GM18951 (cell line): ENCODE measurements around the gene SI.
"Not testable (repeated sequence)": the region's sequence is repeated elsewhere in the genome, so short reads cannot be mapped to it uniquely, and the experiment has no call there.

Experiments
- POLR2A ChIP-seq: IDR thresholded peaks from 4 replicates; pipeline ENCODE4 v1.6.1; 2011; ENCODE audit warnings: mild to moderate bottlenecking; ENCODE audit not compliant: insufficient read length, insufficient read depth; ENCODE audit errors: extremely low read depth
- in situ Hi-C: fragments of 300-500 bp; cut with MboI; formaldehyde crosslinking; loops from one replicate; pipeline ENCODE4 v1.12.0; 2022; ENCODE audit warnings: low sequenced_read_pairs, mixed read lengths, inconsistent platforms; ENCODE audit not compliant: unreplicated experiment

Gene SI

DNA sequence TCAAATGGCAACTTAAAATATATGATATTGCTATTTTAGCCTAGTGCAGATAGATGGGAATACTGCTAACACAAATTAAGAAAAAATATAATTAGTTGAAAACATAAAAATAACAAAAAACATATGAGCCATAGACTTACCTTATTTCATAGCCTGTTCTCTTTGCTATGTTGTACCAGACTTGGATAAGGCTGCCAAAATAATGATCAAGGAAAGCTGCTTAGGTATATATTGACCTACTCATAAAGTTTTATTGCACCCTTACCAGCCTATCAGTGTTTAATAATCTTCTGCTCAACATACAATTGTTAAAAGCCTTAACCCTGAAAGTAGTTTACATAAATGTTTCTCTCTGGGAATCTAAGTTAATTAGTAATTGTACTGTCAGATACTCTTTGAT, at the start of gene SI:
TSS of gene SI (minus strand) at position 204 of the 400 bp plus-strand sequence. CDS start 2,484 bp downstream, outside the sequence.
- in situ Hi-C loops = no loop called here
- no peak for TF ChIP-seq POLR2A

DNA sequence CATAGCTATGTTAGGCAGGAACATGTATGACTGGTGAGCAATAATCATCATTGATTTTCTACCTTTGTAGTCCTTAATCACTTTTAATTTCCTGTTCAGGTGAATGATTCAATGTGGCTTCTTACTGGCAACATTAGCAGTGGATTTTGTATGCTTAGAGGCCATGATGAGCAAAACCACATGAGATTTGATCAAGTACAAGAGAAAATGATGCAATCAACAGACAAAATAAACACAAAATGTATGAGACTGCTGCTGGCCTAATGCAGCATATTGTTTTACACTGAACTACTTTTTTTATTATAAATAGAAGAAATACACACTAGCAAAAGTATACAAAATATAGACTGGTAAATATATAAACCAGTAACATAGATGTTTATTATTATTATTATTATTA, 47.5 kb upstream of the SI start:
- no peak for TF ChIP-seq POLR2A
- in situ Hi-C loops = no loop called here

DNA sequence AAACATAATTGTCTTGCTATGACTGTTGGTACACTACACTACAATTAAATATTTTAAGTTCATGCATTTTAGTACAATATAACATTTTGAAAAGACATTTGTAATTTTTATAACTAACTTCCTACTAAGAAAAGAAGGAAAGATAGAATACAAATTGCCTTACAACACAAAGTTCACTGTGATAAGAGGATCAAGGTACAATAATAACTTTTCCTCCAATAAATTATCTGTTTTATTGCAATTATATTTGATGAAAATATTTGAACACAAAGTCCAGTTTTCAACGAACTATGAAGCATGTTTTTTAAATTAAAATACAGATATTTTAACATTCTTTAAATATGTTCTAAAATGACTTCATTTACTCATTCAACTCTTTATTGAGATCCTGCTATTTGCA, 33.1 kb upstream of the SI start:
- TF ChIP-seq POLR2A = no peak
- in situ Hi-C loops = no loop called here

DNA sequence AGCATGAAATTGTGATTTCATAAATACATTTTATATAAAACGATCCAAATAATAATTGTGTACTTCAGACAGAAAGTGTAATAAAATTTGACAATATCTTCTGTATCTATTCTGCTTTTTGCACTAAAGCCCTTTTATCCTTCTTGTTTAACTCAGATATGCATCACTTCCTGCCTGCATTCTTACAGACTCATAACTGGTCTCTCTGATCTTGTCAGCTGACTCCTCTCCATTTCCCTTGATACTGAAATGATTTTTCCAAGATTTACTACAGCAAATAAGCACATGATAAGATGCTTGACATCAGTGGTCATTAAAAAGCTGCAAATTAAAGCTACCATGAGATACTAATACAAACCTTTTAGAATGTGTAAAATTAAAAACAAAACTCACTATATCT, 25.3 kb upstream of the SI start:
- TF ChIP-seq POLR2A = no peak
- in situ Hi-C loops = no loop called here

DNA sequence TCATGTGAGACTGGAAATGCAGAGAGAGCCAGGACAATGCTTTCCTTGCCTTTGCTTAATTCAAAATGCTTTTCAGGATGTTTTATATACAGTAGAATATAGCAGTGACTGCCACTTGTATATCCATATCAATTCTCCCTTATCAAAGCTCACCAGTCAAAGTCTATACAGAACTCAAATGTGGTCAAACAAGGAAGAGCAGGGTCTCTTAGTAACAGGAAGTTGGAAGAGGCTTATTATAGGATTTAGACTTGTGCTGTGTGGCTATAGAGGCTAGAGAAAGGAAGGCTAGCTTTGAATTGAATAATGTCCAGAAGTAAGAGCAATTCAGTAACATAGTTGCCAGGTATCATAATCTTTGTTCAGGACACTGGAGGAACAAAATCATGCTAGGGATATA, 4.4 kb upstream of the SI start:
- in situ Hi-C loops = no loop called here
- TF ChIP-seq POLR2A = no peak

DNA sequence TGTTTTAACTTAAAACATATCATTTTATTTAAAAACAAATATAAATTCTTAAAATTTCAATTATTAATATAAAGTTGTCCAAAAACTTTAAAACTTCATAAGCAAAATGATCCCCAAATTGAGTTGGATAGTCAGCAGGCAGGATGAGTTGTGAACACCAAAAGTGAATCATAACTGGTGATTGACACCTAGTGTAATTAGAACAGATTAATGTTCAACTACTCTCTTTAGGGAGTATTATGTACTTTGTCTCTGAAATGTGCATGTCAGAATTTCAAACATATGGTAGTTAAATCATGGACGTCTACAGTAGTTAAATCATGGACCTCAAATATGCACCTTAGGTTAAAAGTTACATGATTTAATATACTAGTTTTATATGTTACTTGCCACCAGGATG, 2.9 kb upstream of the SI start:
- in situ Hi-C loops = no loop called here
- no peak for TF ChIP-seq POLR2A

DNA sequence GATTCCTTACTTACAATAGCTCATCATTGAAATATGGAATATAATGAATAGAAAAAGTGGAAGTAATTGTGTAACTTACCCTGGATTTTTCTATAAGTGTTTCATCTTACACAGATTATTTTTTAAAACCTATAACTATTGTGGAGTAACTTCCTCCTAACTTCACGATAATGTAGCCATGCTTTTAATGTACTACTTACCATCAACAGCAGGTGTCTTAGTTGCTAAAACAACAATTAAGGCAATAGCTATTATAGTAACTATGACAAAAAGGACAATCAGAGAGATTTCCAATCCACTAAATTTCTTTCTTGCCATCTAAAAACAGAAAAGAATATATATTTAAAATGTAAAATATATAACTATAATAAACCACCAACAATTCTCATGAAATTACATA, 2.6 kb downstream of the SI start:
- no peak for TF ChIP-seq POLR2A
- in situ Hi-C loops = no loop called here

DNA sequence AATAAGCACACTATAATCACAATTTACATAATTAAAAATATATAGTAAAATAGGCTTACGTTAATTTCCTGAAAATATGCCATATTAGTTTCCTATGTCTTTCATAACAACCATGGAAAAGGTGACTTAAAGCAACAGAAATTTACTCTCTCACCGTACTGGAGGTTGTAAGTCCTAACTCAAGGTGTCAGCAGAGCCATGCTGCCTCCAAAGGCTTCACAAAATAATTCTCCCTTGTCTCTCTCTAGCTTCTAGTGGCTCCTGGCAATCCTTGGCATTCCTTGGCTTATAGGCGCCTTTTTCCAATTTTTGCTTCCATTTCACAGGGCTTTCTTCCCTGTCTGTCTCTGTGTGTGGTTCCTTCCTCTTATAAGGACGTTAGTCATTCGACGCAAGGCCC, 7.6 kb downstream of the SI start:
- no peak for TF ChIP-seq POLR2A
- in situ Hi-C loops = no loop called here

DNA sequence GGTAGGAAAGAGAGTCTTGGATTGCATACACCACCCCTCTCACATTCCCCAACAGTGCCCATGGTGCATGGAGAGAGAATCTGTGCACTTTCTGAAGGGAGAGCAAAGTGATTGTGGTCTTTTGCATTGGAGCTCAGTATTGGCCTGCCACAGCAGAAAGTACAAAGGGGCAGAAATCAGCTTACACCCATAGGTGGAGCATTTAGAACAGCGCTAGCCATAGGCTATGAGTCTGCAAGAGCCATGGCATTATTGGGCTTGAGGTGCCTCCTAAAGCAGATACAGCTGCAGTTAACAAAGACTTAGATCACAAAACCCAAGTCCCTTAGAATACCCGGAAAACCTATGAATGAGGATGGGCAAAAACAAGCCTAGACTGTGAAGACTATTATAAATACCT, 21.8 kb downstream of the SI start:
- in situ Hi-C loops = no loop called here
- TF ChIP-seq POLR2A = no peak

DNA sequence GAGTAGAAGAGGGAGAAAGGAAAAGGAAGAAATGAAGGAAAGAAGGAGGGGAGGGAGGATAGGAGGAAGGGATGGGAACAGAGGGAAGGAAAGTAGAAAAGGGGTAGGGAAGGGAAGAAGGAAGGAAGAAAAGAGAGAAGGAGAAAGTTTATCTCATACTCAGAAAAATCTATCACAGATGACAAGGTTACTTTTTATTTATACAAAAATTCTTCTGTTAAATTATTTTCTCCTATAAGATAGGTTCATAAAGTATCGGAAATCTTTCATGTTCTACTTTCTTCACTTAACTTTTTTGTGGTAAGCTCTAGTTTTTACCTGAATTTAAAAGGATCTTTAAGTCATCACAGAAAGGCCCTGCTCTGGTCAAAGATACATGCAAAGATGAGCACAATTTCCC, 38.1 kb downstream of the SI start:
- in situ Hi-C loops = no loop called here
- no peak for TF ChIP-seq POLR2A

DNA sequence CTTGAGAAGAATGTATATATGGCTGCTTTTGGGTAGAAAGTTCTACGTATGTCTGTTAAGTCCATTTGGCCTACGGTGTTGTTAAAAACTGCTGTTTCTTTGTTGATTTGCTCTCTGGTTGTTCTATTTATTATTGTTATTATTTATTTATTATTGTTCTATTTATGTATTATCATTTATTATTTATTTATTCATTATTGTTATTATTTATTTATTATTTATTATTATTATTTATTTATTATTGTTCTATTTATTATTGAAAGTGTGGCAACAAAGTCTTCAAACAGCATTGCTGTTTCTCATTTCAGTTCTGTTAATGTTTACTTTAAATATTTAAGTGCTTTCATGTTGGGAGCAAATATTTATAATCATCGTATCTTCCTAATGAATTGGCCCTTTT, 66.7 kb downstream of the SI start:
- no peak for TF ChIP-seq POLR2A
- in situ Hi-C loops = no loop called here

DNA sequence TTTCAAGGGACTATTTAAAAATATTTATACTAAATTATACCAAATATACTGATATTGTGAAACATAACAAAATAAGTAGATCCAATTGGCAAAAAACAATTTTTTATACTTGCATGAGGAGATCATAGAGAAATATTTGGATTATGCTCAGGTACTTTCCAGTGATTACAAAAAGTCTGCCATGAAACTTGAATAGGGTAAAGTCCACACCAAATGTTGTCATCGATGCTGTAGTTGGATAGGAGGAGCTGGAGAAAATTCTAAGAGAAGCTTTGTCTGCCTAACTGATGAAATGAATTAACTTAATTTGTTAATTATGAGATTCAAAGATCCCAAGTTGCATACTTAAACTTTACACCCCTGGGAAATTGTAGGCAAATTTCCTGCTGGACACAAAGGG, 93.3 kb downstream of the SI start:
- in situ Hi-C loops = no loop called here
- TF ChIP-seq POLR2A = no peak

DNA sequence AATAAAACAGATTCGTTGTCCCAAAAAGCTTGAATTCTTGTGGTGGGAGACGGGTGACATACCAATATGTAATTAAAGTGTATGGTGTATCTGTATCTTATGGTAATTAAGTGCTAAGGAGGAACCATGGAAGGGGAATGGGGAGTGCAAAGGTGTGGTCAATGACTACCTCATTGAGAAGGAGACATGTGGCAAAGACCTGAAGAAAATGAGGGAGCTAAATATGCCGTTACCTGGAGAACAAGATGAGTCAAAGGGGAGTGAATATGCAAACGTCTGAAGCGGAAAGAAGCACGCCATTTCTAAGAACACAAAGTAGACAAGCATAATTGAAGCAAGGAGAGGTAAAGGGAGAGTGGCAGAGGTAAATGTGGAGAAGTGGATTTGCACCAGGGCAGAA, 115.7 kb downstream of the SI start:
- in situ Hi-C loops = no loop called here
- no peak for TF ChIP-seq POLR2A

DNA sequence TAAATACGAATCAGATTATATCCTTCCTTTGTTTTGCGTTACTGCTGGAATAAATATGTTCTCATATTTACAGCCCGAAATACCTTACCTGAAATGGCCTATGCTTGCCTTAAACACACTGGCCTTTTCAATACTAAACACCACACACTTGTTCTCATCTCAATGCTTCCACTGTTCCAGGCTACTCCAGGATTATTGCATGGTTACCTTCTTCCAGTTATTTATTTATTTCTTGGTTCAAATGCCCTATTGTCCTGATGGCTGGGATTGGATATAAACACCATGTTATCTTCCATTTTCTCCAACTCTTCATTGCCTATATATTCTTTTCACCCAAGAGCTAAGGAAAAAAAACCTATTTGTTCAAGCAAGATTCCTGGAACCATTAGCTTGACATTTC, 125.3 kb downstream of the SI start:
- TF ChIP-seq POLR2A = no peak

DNA sequence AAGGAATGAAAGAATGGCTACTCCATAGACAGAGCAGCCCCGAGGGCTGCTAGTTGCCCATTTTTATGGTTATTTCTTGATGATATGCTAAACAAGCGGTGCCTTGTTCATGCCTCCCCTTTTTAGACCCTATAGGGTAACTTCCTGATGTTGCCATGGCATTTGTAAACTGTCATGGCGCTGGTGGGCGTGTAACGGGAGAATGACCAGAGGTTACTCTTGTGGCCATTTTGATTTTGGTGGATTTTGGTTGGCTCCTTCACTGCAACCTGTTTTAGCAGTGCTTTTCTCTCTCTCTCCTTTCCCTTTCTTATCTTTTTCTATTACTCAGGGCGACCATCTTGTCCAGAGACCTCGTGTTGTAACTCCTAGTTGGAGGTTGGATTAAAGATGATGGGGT, 126.9 kb downstream of the SI start:
- in situ Hi-C loops = not testable (repeated sequence)

More for the DNA sequence above, 125.3 kb downstream of the SI start:
- in situ Hi-C loops = no loop called here

DNA sequence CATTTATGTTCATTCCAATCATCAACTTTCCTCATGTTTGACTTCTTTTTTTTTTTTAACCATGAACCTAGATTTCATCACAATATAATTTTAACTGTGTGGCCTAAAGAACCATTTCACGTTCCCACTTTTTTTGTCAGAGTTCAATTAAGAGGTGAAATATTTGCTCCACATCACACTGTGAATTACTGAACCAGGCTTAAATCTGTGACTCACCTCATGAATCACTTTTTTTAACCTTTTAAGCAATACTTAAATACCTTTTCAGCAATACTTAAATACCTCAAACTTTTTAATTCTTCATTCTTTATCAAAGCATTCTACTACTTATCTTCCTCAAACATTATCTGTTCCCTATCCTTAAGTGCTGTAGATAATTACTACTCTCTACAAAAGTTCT, 137.6 kb downstream of the SI start:
- no peak for TF ChIP-seq POLR2A
- in situ Hi-C loops = no loop called here

DNA sequence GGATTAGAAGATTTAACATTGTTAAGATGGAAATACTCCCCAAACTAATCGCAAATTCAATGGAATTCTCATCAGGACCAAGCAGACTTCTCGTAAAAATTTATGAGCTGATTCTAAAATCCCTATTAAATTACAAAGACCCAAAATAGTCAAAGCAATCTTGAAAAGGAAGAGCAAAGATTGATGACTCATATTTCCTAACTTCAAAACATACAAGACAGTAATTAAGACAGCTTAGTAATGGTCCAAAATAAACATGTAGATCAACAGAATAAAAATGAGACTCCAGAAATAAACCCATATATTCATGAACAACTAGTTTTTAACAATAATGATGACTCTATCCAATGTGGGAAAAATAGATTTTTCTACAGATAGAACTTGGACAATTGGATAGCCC, 148.7 kb downstream of the SI start:
- in situ Hi-C loops = no loop called here
- TF ChIP-seq POLR2A = no peak
